Breast epithelium (tissue), 3 donors: ENCODE measurements around the gene MND1.

Experiments
- CTCF ChIP-seq, 3 donors: fragments of 450-650 bp; IDR thresholded peaks; one replicate each; pipeline ENCODE4 v1.5.1; 2016 to 2017; ENCODE audit warnings: antibody characterized with exemption in 3 of 3, mild to moderate bottlenecking in 3 of 3, moderate library complexity in 3 of 3
- POLR2A ChIP-seq: fragments of 450-650 bp; IDR thresholded peaks from one replicate; pipeline ENCODE4 v1.6.1; 2016; ENCODE audit warnings: antibody characterized with exemption, mild to moderate bottlenecking, moderate library complexity

GRCh38 chr4:153428941-153429475 is 84.5 kb downstream of the MND1 start:
- TF ChIP-seq CTCF (IDR thresholded peaks at IDR 0.05) = no peak
- TF ChIP-seq POLR2A = no peak
